Endothelial cell of umbilical vein (primary cell): Measurements from ENCODE around the gene USP11.

ENCODE experiments used
- CTCF ChIP-seq, 2 donors: IDR thresholded peaks; 1 replicate in 1 of 2; 2 replicates in 1 of 2; pipeline ENCODE4 v1.5.1; 2011; ENCODE audit warnings: low read length in 2 of 2, mild to moderate bottlenecking in 2 of 2, moderate library complexity in 2 of 2, control low read depth in 1 of 2, inconsistent platforms in 1 of 2, low read depth in 1 of 2; ENCODE audit not compliant: insufficient read depth in 1 of 2; ENCODE audit errors: extremely low read depth in 1 of 2
- EZH2 ChIP-seq: IDR thresholded peaks from 2 replicates; pipeline ENCODE4 v1.6.1; 2012; ENCODE audit warnings: borderline replicate concordance, low read depth, mild to moderate bottlenecking, moderate library complexity, low read length, inconsistent platforms; ENCODE audit not compliant: severe bottlenecking
- POLR2A ChIP-seq: IDR thresholded peaks from 2 replicates; pipeline ENCODE4 v1.6.1; 2012; ENCODE audit warnings: low read depth, mild to moderate bottlenecking, control low read depth, low read length

GRCh38 chrX:47244676-47245075 lies 11.9 kb downstream of the USP11 start:
- TF ChIP-seq CTCF (IDR thresholded peaks at IDR 0.05; ENCODE audit: extremely low read depth in 1 of 2, insufficient read depth in 1 of 2, low read depth in 1 of 2, low read length in 2 of 2) (no peak), POLR2A (no peak), EZH2 (no peak)
